Stomach (tissue), 4 donors: ENCODE data around the gene PPP2R3B.

Experiments used
- CTCF ChIP-seq, 7 experiments: fragments of 450-650 bp in 4 of 7; fragments of 200-600 bp in 3 of 7; sonication (generic) in 3 of 7; IDR thresholded peaks; one replicate each; pipeline ENCODE4 v1.5.1; 2016 to 2019; ENCODE audit warnings: antibody characterized with exemption in 7 of 7, control low read depth in 2 of 7, mild to moderate bottlenecking in 1 of 7
- POLR2A ChIP-seq, 4 donors: fragments of 450-650 bp; IDR thresholded peaks; one replicate each; pipeline ENCODE4 v1.6.1; 2016; ENCODE audit warnings: antibody characterized with exemption in 4 of 4, control low read depth in 2 of 4, mild to moderate bottlenecking in 1 of 4, moderate library complexity in 1 of 4
- POLR2AphosphoS5 ChIP-seq, 3 donors: sonication (generic); formaldehyde crosslinking; IDR thresholded peaks; one replicate each; pipeline ENCODE4 v1.6.1; 2016; ENCODE audit warnings: antibody characterized with exemption in 3 of 3

DNA sequence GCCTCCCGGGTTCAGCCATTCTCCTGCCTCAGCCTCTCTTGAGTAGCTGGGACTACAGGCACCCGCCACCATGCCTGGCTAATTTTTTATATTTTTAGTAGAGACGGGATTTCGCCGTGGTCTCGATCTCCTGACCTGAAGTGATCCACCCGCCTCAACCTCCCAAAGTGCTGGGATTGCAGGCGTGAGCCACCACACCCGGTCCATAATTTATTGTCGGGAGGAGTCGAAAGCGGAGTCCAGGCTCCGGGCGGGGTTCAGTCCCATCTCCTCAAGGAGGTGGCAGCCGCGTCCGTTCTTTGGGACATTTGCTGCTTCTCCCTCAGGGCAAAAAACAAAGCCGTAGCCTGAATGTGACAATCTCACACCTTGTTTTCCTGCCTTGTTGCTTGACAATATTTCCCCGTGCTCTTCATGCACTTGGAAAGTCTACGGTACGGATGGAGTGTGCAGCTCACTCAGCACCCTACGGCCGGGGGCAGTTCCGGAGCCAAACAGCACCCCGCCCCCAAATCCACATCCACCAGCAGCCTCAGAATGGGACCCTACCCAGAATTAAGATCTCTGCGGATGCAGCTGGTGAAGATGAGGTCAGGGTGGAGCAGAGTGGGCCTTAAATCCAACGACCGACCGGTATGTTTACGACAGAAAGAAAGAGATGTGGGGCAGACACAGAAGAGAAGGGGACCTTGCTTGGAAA is 77.7 kb downstream of the PPP2R3B start:
- TF ChIP-seq CTCF (IDR thresholded peaks at IDR 0.05) (no peak), POLR2AphosphoS5 (IDR thresholded peaks at IDR 0.05) (no peak), POLR2A (IDR thresholded peaks at IDR 0.05) (no peak)
